ENCODE results near the gene ENOSF1.

Gene ENOSF1

GRCh38 chr18:715626-716025 lies 3.2 kb upstream of the ENOSF1 start:
- ATAC-seq (ENCODE audit: insufficient read depth, low read depth) (no peak), DNase-seq (no peak)
- TF ChIP-seq CTCF (IDR thresholded peaks at IDR 0.05; ENCODE audit: borderline replicate concordance, extremely low read depth, low read length, poor library complexity, severe bottlenecking) (no peak), EZH2 (IDR thresholded peaks at IDR 0.05; ENCODE audit: borderline replicate concordance, low read depth, low read length, severe bottlenecking) (no peak)
- Histone ChIP-seq H3K9ac (ENCODE audit: low read depth, low read length) (no peak overlapping the region), H3K9me3 (ENCODE audit: insufficient read depth, low read length, severe bottlenecking) (peaks cover 8% of the 10 kb centered on the region), H3K27ac (ENCODE audit: low read length) (no peak overlapping the region), H3K79me2 (ENCODE audit: insufficient read depth, low read length) (no peaks in the 10 kb centered on the region), H3K36me3 (ENCODE audit: insufficient read depth, low read length) (no peaks in the 10 kb centered on the region; the same call in 1 of the 2 replicates), H2AFZ (ENCODE audit: low read depth, low read length) (no peak overlapping the region), H3K4me3 (ENCODE audit: low read depth in 1 of 2, low read length in 2 of 2) (no peak overlapping the region), H3K4me2 (ENCODE audit: insufficient read depth, low read length) (no peak overlapping the region), H4K20me1 (ENCODE audit: insufficient read depth, low read length) (no peaks in the 10 kb centered on the region), H3K4me1 (ENCODE audit: insufficient read depth, low read length) (peaks cover 11% of the 10 kb centered on the region), H3K27me3 (ENCODE audit: insufficient read depth, low read length, poor library complexity) (no peaks in the 10 kb centered on the region)

- no peak overlapping the region for H3K27ac ChIP-seq (ENCODE audit: low read length)
- TF ChIP-seq EZH2 (IDR thresholded peaks at IDR 0.05; ENCODE audit: borderline replicate concordance, low read depth, low read length, severe bottlenecking) (no peak), CTCF (IDR thresholded peaks at IDR 0.05; ENCODE audit: borderline replicate concordance, extremely low read depth, low read length, poor library complexity, severe bottlenecking) (no peak)
- H3K4me3 ChIP-seq (ENCODE audit: low read depth in 1 of 2, low read length in 2 of 2) = no peak overlapping the region
- peaks cover 11% of the 10 kb centered on the region for H3K4me1 ChIP-seq (ENCODE audit: insufficient read depth, low read length)
- ATAC-seq (ENCODE audit: insufficient read depth, low read depth) (no peak), DNase-seq (no peak)
- H3K9me3 ChIP-seq (ENCODE audit: insufficient read depth, low read length, severe bottlenecking) = peaks cover 8% of the 10 kb centered on the region
- no peak overlapping the region for H2AFZ ChIP-seq (ENCODE audit: low read depth, low read length)
- H3K79me2 ChIP-seq (ENCODE audit: insufficient read depth, low read length) = no peaks in the 10 kb centered on the region
- no peaks in the 10 kb centered on the region for H4K20me1 ChIP-seq (ENCODE audit: insufficient read depth, low read length)
- no peak overlapping the region for H3K9ac ChIP-seq (ENCODE audit: low read depth, low read length)
- no peaks in the 10 kb centered on the region; the same call in 1 of the 2 replicates for H3K36me3 ChIP-seq (ENCODE audit: insufficient read depth, low read length)
- H3K4me2 ChIP-seq (ENCODE audit: insufficient read depth, low read length) = no peak overlapping the region
- no peaks in the 10 kb centered on the region for H3K27me3 ChIP-seq (ENCODE audit: insufficient read depth, low read length, poor library complexity)
Measured at GRCh38 chr18:713135-713490, 683 bp upstream of the ENOSF1 start.

- peak overlapping the region; percentile 46; the same call in 1 of the 2 replicates for H3K27ac ChIP-seq (ENCODE audit: low read length)
- no peaks in the 10 kb centered on the region; the same call in 1 of the 2 replicates for H3K36me3 ChIP-seq (ENCODE audit: insufficient read depth, low read length)
- H4K20me1 ChIP-seq (ENCODE audit: insufficient read depth, low read length) = no peaks in the 10 kb centered on the region
- TF ChIP-seq CTCF (IDR thresholded peaks at IDR 0.05; ENCODE audit: borderline replicate concordance, extremely low read depth, low read length, poor library complexity, severe bottlenecking) (peak; percentile 29), EZH2 (IDR thresholded peaks at IDR 0.05; ENCODE audit: borderline replicate concordance, low read depth, low read length, severe bottlenecking) (no peak)
- H3K4me2 ChIP-seq (ENCODE audit: insufficient read depth, low read length) = peak overlapping the region; percentile 66
- DNase-seq (peak; percentile 62), ATAC-seq (ENCODE audit: insufficient read depth, low read depth) (peak; percentile 63)
- H3K79me2 ChIP-seq (ENCODE audit: insufficient read depth, low read length) = no peaks in the 10 kb centered on the region
- peak overlapping the region; percentile 76 for H2AFZ ChIP-seq (ENCODE audit: low read depth, low read length)
- H3K9me3 ChIP-seq (ENCODE audit: insufficient read depth, low read length, severe bottlenecking) = peaks cover 8% of the 10 kb centered on the region
- peak overlapping the region; percentile 9 to 55; a peak in 3 of 4 replicates for H3K4me3 ChIP-seq (ENCODE audit: low read depth in 1 of 2, low read length in 2 of 2)
- H3K4me1 ChIP-seq (ENCODE audit: insufficient read depth, low read length) = peaks cover 11% of the 10 kb centered on the region
- peak overlapping the region; percentile 52 for H3K9ac ChIP-seq (ENCODE audit: low read depth, low read length)
- H3K27me3 ChIP-seq (ENCODE audit: insufficient read depth, low read length, poor library complexity) = no peaks in the 10 kb centered on the region
Measured at GRCh38 chr18:711657-712400, 601 bp downstream of the ENOSF1 start.
